LNCaP clone FGC (cell line): ENCODE results near the gene PDE3B.
A peak's percentile ranks its signal among the peaks of the same experiment; 100 is the strongest.
"Not testable (repeated sequence)": the region's sequence is repeated elsewhere in the genome, so short reads cannot be mapped to it uniquely, and the experiment has no call there.

Experiments
- DNase-seq: peaks from one replicate; pipeline ENCODE4 v3.0.0-alpha.2; 2011; ENCODE audit warnings: low read depth
- H3K4me3 ChIP-seq: 2 replicates; pipeline ENCODE4 v1.5.1; 2011; ENCODE audit warnings: mild to moderate bottlenecking, low read depth, low read length, control low read depth
- CTCF ChIP-seq: IDR thresholded peaks from 2 replicates; pipeline ENCODE4 v1.5.1; 2012; ENCODE audit warnings: mild to moderate bottlenecking; ENCODE audit not compliant: control insufficient read depth, insufficient read depth; ENCODE audit errors: extremely low read depth

The PDE3B gene

DNA sequence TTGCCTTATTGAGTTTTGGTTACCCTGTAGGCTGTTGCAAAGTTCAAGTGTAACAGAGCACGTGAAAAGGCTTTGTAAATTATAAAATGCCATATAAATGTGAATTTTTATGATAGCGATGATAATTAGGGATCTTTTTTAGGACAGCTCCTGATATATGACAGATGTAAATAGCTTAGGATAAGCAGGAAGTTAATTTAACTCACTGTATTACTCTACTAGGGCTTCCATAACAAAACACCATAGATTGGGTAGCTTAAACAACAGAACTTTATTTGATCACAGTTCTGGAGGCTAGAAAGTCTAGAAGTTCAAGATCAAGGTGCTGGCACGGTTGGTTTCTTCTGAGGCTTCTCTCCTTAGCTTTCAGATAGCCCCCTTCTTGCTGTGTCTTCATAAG lies 17.0 kb upstream of the PDE3B start:
- no peak for TF ChIP-seq CTCF
- no peak overlapping the region for H3K4me3 ChIP-seq
- DNase-seq = no peak

GRCh38 chr11:14633506-14634224 lies 9.9 kb upstream of the PDE3B start:
- H3K4me3 ChIP-seq, DNase-seq: not testable (repeated sequence)

DNA sequence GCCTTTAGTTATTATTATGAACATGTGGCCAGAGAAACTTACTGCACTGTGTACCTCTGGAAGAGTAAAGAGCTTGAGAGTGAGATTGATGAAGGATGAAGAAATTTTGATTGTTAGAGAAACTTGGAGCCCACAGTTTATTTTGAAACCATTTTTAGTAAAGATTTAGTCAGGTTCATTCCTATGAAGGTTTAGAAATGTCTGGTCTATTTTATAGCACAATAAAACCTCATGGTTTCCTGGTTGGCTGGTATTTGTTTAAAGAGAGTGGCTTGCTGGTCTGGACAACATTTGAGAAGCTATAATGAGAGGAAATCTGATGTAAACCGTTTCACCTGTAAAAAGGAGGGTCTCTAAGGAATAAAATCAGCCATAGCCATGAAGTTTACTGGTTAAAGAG lies 8.8 kb upstream of the PDE3B start:
- no peak overlapping the region for H3K4me3 ChIP-seq
- no peak for DNase-seq
- no peak for TF ChIP-seq CTCF

DNA sequence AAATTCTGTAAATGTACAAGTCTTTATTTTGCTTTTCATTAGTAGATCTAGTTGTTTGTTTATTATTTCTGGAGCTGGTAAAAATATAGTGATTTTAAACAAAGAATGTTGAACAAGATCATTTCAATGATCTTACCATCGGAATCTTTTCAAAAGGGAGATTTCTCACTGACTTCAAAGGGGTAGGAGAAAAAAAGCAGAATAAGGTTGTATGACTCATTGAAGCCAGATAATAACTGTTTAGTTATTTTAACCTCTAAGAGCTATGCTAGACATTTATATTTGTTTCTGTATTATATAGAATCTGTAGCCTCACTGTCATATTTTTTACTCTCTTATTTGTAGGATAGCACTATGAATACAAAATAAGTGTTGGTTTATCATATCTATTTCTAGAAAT lies 8.1 kb upstream of the PDE3B start:
- no peak for DNase-seq
- H3K4me3 ChIP-seq = no peak overlapping the region
- TF ChIP-seq CTCF = no peak

GRCh38 chr11:14636119-14636518 lies 7.5 kb upstream of the PDE3B start:
- no peak for TF ChIP-seq CTCF
- no peak overlapping the region for H3K4me3 ChIP-seq
- DNase-seq = no peak

DNA sequence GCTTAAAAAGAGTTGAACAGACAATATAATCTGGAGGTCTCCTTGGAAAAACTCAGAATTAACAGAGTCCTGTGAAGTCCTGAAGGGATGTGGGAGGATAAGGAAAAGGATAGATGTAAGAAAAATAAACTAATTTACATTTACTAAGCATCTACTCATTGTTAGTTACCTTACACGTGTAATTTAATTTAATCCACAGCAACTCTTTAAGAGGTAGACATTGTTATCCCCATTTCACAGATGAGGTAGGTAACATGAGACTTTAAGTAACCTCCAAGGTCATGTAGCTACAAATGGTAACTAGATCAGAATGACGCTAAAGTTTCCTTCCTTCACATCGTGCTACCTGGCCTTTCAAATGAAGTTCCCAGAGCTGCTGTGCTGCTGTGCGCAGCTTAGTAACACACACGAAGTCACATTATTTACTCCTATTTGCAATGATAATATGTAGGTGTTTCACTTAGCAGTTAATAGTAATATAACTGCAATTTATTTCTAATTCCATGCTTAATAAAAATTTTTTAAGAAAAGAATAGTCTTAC lies 5.7 kb upstream of the PDE3B start:
- H3K4me3 ChIP-seq = no peak overlapping the region
- no peak for DNase-seq
- TF ChIP-seq CTCF = no peak

DNA sequence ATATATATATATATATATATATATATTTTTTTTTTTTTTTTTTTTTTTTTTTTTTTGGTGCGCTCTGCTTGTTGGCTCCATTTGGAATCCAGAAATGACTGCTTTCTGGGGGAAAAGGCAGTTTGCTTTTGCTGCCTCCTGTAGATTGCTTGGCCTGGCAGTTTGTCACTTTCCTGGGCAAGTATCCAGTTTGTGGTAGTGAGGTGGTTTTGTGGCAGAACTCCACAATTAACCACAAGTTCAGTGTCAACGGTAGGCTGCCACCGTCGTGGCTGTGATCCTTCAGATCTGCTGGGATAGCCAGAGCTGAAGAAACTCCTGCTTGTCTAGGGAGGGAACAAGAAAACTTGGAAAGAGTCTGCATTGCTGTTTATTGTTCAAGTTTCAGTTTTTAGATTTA lies 5.0 kb upstream of the PDE3B start:
- DNase-seq = no peak
- no peak for TF ChIP-seq CTCF
- H3K4me3 ChIP-seq = no peak overlapping the region

DNA sequence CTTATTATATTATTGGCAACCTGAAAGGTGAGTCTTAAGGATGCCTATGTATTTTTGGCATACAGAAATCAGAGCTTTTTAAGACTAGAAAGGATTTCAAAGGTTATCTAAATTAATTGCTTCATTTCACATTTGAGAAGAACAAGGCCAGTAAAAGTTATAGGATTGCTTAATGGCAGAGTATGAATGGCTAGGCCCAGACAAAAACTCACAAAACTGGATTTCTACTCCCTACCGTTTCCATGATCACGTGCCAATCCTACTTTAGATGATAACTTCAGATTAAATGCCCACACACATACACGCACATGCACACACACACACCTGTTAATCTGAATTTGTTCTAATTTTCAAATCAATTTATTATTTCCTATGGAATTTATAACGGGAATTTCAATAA lies 1.8 kb upstream of the PDE3B start:
- peak; percentile 68 for DNase-seq
- H3K4me3 ChIP-seq = no peak overlapping the region
- no peak for TF ChIP-seq CTCF
